Fibroblast of skin of left quadriceps (primary cell): Measurements from ENCODE around the gene SETD6.
"Not testable (repeated sequence)": the region's sequence is repeated elsewhere in the genome, so short reads cannot be mapped to it uniquely, and the experiment has no call there.

Experiments used
- DNase-seq, 2 experiments: peaks; one replicate each; pipeline ENCODE4 v3.0.0-alpha.2; 2013; ENCODE audit warnings: low read depth in 2 of 2

The SETD6 gene, protein sequence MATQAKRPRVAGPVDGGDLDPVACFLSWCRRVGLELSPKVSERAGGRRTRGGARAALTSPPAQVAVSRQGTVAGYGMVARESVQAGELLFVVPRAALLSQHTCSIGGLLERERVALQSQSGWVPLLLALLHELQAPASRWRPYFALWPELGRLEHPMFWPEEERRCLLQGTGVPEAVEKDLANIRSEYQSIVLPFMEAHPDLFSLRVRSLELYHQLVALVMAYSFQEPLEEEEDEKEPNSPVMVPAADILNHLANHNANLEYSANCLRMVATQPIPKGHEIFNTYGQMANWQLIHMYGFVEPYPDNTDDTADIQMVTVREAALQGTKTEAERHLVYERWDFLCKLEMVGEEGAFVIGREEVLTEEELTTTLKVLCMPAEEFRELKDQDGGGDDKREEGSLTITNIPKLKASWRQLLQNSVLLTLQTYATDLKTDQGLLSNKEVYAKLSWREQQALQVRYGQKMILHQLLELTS

DNA sequence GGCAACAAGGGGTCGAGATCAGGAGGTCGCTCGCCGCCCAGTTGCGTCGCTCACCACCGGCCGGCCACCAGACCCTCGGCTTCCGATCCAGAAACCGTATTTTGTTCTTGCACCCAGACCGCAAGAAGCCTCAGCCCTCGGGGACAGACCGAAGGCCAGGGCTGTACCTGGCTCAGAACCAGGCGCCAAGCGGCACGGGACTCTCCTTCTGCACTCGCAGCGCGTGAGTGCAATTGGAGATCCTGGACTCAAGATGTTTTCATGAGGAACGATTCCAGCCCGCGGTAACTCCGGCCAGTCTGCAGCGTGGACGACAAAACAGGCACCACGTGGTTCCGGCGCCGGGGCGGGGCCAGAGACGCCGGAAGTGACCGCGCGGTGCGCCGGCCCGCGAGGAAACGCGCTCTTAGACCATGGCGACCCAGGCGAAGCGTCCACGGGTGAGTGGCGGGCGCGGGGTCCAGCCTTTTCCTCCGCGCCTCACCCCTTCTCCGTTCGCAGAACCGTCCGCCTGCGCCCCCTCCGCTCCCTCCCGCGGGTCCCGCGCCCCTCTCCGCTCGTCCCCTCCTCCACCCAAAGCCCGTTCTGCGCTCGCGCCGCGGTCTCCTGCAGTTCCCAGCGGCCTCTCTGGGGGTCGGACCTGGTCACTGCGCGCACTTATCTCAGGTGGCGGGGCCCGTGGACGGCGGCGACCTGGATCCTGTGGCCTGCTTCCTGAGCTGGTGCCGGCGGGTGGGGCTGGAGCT is at the start of gene SETD6:
SETD6 (plus strand) TSS at position 393 of the 746 bp plus-strand sequence; CDS start at position 414, 21 bp downstream.
- peak; percentile 60 to 65 for DNase-seq

DNA sequence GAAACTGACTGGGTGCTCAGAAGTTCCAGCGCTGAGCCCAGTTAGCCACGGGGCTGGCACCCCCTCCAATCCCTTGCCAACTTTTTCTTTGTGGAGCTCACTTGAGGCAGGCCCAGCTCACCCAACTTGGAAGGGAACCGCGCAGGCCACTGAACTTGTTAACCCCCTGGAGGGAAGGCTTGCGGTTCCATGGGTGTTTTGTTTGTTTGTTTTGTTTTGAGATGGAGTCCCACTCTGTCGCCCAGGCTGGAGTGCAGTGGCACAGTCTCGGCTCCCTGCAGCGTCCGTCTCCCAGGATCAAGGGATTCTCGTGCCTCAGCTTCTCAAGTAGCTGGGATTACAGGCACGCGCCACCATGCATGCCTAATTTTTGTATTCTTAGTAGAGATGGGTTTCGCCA is 49.5 kb upstream of the SETD6 start:
- no peak for DNase-seq

DNA sequence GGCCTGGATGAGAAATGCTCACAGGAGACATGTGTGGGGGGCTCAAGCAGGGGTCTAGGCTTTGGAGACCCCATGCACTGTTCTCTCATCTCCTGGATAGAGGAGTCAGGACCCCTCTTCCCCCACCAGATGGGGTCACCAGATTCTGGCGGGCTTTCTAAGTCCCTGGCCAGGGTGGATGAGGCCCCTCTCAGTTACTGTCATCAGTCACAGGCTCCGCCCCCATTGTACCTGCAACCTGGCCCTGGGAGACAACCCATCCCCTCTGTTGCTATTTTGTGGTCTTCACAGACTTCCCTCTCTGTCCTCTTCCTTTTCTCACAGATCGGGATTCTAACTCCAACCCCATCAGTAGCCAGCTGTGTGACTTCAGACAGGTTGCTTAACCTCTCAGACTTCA is 48.9 kb upstream of the SETD6 start:
- no peak for DNase-seq

DNA sequence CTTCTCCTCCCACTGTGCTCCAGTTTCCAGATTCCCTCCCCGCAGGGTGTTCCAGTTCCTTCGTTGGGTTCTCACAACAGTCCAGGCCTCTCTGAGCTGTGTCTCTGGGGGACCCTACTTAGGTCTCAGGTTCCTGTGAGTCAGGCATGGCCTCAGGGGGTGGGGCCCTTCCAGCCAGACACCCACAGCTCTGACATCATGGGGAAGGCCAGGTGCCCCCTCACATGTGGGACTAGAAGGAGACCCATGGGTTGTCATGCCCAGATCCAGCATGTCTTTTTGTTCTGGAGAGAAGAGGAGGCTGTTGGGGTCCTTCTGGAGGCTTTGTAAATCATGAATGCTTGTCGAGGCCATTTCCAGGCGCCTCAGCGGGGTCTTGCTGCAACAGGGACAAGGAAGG is 47.4 kb upstream of the SETD6 start:
- no peak for DNase-seq

DNA sequence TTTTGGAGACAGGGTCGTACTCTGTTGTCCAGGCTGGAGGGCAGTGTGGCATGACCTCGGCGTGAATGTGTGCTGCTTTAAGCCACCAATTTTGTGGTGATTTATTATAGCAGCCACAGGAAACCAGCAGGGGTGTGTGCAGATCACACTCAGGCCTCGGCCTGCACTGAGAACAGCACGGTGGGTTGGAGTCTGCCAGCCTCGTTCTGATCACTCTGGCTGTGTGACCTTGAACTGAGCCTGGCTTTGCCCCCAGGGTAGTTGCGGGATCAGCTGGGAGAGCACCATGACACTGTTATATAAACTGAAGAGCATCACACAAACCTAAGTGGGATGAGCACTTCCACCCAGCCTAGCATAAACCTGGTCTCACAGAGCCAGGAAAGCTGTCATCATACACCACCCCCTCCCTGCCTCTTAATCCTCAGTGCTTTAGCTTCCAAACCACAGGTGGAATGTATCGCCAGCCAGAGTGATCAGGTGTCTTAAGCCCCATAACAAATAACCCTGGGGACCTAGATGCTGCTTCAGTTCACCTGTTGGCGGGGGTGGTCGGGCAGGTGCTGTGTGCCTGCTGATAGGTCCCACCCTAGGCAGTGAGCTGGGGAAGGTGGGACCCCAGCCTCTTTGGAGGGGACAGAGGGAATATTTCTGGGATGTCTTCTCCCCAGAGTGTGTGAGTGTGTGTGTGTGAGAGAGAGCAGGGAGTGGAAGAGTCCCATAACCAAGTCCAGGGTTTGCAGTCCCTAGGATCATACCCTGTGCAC is 43.9 kb upstream of the SETD6 start:
- no peak for DNase-seq

DNA sequence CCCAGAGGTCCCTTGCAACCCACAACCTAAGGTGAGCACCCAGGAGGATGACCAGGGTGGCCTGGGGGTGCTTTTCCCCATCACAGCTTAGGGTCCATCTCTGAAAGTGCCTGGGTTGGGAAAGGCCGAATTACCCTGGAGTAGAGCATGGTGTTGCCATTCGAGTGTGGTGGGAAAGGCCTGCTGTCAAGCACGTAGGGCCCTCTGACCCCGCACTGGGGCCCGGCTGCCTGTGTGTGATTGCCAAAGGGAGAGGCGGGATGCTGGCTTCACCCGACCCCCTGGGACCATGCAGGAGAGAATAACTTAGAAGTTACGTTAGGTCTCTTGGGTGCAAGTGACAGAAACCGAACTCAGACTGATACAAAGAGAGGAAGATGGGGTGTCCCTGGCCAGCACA is 43.1 kb upstream of the SETD6 start:
- no peak for DNase-seq

DNA sequence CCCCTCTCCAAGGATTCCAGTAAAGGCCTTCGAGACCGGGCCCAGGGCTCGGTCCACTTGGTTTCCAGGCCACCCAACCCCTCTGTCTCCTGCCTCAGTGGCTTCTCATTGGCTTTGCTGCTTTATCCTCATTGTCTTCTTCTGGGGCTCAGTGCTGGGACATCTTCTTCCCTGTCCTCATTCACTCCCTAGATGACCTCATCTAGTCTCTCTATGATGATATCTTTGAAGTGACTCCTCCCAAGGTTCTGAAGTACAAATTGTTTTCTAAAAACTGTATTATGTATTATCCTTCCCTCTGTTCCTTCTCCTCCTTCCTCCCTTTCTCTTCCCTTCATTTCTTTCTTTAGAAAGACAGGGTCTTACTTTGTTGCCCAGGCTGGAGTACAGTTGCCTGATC is 42.5 kb upstream of the SETD6 start:
- no peak for DNase-seq

DNA sequence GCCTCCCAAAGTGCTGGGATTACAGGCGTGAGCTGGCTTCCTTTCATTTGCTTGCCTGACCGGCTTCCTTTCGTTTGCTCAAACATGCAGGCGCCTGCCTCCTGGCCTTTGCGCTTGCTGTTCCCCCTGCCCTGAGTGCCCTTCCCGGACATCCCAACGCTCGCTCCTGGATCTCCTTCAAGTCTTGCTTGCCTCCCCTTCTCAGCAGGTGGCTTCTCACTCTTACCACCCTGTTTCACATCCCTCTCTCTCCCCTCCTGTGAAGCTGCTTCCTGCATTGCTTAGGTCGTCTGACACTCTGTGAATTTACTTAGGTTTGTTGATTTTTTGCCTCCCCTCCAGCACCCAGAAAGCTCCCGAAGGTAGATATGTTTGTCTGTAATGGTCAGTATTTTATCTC is 41.0 kb upstream of the SETD6 start:
- no peak for DNase-seq

DNA sequence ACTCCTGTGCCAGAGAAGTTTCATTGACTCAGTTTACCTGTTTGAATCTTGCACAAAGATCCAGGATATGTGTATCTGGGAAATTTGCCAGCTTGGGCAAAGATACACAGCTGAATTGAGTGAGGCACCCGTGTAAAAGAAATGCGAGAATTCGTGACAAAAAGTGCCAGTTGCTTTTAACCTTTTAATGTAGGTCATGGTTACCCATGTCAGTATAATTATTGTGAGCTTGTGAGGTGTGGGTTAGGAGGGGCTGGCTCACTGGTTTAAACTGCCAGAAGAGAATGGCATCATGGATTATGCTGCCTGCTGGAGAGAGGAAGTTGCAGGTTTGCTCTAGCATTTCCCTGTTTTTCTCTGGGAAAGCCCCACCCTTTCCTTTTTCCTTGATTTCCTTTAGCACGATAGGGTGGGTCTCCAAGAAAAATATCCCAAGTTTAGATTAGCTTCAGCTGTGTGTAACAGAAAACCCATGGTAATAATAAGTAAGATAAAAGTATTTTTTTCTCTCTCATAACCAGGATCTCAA is 40.2 kb upstream of the SETD6 start:
- DNase-seq = no peak

DNA sequence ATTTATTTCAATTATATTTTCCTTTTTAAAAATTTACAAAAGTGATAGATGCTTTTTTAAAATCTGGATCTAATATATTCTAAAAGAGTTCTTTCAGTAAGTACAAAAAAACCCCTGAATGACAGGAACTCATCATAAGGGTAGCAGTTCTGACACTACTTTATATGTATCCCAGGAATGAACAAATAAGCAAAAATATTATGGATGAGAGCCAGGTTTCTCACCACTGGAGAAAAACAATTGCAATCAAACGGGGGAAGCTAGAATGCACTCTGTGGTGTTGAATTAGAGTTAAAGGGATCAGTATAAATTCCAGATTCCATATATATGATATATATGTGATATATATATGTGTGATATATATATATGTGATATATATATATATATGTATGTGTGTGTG is 38.5 kb upstream of the SETD6 start:
- no peak for DNase-seq

DNA sequence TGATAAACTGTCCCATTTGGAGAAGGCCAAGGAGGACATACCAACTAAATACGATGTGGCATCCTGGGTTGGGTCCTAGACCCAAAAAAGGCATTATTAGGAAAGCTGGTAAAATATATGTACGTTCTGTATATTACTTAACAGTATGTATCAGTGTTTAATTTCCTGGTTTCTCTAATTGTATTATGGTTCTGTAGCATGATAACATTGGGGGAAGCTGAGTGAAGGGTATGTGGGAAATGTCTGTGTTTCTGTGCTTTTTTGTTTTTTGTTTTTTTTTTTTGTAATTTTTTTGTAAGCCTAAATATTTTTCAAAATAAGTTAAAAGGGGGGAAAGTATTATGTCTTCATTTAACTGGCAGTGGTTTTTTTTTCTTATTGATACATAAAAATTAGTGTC is 36.9 kb upstream of the SETD6 start:
- DNase-seq = no peak

DNA sequence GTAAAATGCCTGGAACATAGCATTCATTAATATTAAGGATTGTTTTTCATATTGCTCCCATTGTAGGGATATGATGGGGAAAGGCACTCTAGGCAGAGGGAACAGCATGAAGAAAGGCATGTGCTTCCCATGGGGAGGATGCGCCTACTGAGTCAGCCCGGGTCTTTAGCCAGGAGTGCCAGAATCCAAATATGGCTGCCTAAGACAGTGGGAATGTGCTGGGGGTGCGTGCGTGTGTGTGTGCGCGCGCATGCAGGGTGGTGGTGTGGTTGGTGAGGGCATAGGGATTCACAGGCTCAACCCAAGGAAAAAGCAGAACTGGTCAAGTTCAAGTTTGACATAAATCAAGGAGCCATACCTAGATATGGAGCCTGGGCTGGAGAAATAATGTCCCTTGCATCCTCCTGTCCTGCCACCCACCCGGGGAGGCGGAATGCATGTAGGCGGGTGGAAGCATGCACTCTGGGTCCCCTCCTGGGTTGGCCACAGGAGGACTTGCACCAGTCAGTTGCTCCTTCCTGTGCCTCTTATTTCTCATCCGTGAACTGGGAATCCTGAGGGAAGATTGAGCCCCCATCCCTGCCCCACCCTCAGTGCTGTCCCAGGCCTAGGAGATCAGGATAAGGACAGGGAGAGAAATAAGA is 34.0 kb upstream of the SETD6 start:
- DNase-seq = no peak

DNA sequence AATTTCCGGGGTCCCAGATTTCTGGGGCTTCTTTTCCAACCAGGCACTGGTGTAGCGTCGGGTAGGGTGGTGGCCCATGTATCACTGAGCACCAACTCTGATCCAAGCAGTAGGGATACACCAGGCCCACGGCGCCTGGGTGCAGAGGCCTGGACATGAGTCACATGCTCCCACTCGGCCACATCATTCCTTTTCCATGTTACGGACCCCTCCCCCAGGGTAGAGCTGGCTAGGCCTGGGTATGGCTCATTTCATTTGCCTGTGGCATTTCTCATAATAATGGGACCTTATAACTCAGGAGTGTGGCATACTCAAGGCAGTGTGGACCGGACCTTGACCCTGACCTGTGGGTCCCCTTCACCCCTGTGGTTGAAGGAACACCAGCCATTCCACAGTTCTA is 33.4 kb upstream of the SETD6 start:
- no peak for DNase-seq

DNA sequence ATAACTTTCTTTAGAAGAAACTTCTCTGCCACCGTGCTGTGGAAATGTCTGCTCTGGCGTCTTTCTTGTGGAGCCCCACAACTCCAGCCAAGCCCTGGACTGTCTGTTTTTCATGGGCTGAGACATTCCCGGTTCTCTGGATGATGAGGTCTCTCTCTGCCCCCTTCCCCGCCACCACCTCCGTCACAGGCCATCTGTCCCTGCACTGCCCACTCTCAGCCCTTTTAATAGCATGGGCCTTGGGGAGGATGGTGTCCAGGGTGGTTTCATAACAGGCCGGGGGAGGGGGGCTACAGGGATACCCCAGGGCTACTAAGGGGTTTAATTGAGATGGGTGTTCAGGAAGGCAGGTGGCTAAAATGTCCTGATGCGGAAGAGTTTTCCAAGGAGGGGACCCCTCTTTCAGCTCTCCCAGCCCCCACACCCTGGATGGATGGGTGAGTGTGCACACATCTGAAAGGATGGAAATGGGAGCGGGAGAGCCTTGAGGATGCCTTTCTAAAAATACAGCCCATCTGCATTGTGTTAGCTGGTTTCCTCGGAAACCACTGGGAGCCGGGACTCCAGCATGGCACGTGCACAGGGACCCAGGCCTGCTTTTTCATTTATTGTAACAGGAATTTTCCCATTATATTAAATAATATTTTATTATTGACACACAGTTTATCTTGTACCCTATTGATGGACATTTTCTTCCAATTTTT is 30.0 kb upstream of the SETD6 start:
- no peak for DNase-seq

DNA sequence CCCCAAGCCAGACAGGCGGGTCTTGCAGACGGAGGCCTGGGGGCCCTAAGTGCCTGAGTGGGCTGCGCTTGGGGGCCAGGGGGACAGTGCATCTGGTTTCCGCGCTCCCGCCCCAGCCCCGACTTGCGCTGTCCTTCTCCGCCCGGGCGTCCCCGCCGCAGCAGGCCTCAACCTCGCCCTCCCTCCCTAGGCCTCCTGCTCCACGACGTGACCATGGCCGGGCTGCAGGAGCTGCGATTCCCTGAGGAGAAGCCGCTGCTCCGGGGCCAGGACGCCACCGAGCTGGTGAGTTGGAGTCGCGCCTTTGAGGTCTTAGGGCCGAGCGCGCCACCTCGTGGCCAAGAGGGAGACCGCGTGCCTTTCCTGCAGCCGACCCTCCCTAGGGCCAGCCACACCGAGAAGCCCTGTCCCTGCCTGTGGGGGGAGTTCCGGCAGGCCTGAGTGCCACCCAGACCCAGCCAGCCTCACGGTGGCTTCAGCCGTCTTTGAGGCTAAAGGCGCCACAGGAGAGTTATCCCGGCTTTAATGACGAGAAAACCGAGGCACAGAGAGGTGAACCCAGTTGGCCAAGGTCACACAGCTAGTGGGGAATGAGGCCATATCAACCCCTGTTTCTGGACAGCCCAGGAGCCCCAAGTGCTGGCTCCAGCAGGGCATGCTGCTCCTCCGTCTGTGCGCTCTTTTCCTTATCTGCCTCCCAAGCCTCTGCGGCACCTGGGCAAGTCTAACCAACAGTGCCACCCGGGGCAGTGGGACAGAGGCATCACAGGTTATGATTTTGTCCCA is 27.6 kb upstream of the SETD6 start:
- DNase-seq = peak; percentile 25 to 33

DNA sequence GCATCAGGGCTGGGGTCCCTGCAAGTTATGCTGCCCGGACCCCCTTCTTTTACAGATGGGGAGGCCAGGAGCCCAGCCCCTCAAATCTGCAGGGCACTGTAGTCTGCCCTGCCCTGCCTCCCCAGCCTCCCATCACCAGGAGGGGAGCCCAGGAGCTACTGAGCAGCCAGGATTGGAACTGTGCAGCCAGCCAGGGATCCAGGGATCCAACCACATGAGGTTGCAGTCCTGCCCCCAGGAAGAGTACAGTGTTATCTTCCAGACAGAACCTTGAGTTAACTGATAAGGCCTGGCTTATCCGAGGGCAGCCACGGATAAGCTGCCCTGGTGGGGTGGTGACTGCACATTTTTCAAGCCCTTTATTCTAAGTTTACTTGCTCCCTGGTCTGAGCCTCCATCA is 26.8 kb upstream of the SETD6 start:
- DNase-seq = no peak

DNA sequence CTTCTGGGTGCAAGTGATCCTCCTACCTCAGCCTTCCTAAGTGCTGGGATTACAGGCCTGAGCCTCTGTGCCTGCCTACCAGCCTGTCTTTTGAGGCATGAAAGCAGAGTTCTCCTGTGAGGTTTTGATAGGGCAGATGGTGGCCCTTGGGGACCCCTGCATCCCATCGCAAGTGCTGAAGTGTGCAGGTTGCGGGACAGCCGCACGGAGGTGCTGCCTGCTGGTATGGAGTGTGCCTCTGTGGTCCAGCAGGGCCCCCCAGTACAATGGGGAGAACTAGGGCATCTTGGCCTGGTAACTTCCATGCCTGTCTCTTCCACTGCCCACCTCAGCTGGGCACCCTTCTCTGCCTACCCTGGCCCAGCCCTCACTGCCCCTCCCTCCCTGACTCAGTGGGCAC is 25.3 kb upstream of the SETD6 start:
- no peak for DNase-seq

DNA sequence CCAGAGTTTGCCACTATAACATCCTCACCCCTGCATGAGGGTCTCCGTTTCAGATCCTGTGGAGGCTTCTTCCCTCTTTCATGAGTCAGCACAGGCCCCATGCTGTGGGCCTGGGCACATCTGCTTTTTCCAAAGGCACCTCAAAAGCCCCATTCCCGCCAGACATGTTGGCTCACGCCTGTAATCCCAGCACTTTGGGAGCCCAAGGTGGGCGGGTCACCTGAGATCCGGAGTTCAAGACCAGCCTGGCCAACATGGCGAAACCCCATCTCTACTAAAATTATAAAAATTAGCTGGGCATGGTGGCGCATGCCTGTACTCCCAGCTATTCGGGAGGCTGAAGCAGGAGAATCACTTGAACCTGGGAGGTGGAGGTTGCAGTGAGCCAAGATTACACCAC is 24.8 kb upstream of the SETD6 start:
- DNase-seq = not testable (repeated sequence)

DNA sequence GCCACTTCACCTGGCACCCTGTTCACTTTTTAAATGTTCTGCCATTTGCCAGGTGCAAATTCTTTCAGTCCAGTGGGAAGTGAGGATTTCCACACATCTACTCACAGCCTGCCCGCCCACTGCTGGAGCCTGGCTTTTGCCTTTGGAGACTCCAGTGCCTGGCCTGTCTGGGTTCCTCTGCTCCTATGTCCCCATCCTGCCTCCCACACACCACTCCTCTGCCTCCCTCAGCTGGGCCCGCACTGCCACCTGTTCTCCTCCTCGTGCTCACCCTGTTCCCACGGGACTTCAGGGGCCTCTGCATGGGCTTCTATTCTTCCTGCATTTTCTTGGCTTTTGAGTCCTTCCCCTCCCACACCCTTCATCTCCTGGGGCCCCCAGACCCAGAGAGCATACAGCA is 23.3 kb upstream of the SETD6 start:
- DNase-seq = no peak

DNA sequence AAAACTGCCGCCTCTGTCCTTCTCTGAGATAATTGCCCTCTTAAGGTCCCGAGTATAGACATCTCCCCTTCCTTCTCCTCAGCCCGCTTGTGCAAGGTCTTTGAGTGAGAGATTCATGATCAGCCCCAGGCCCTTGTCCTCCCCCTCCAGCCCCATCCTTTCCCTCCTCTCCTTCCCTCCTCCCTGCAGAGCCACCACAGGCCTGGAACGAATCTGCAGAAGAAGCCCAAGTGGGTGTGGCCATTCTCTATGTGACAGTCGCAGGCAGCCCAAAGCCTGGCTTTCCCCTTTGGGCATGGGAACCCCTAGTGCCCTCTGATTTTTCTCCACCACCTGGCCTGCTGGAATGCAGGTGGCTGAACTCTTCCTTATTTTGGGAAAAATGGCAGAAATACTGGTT is 22.6 kb upstream of the SETD6 start:
- no peak for DNase-seq
